HUES48 (cell line): ENCODE results near the gene CFTR.
"Not testable (repeated sequence)": the region's sequence is repeated elsewhere in the genome, so short reads cannot be mapped to it uniquely, and the experiment has no call there.

Experiments used
- H3K27ac ChIP-seq: one replicate; pipeline ENCODE4 v1.7.0; 2013; ENCODE audit warnings: low read depth, low read length, inconsistent platforms
- H3K27me3 ChIP-seq: 2 replicates; pipeline ENCODE4 v1.6.1; 2013; ENCODE audit warnings: mild to moderate bottlenecking, low read length; ENCODE audit not compliant: control insufficient read depth, insufficient read depth
- H3K36me3 ChIP-seq: 2 replicates; pipeline ENCODE4 v1.6.1; 2013; ENCODE audit warnings: low read length; ENCODE audit not compliant: control insufficient read depth, insufficient read depth
- H3K4me1 ChIP-seq: 2 replicates; pipeline ENCODE4 v1.6.1; 2013; ENCODE audit warnings: mild to moderate bottlenecking, low read length; ENCODE audit not compliant: control insufficient read depth, insufficient read depth
- H3K4me3 ChIP-seq: 2 replicates; pipeline ENCODE4 v1.5.1; 2013; ENCODE audit warnings: mild to moderate bottlenecking, low read depth, low read length
- H3K9ac ChIP-seq: 2 replicates; pipeline ENCODE4 v1.6.1; 2013; ENCODE audit warnings: mild to moderate bottlenecking, low read depth, low read length, moderate library complexity
- H3K9me3 ChIP-seq: 2 replicates; pipeline ENCODE4 v1.6.1; 2013; ENCODE audit warnings: low read length; ENCODE audit not compliant: control insufficient read depth, insufficient read depth

CFTR gene

GRCh38 chr7:117495308-117495707, 15.5 kb downstream of the CFTR start:
- H3K27ac ChIP-seq: no peak overlapping the region
- no peaks in the 10 kb centered on the region for H3K36me3 ChIP-seq

DNA sequence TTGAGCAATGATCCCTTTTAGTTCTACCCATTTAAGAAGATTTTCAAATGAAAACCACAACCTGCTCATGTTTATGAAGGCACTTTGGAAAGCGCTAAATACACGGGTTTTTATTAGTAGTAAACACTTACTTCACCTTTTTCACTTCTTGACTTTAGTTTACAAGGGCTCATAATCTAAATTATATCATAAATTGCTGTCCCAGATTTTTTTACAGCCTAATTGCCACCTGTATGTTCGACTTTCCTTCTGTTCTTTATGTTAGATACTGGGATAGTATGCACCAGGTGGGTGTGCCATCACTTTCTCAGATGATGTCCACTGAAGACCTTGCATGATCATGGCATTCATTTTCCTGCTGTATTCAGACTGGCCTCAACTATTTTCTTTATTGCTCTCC, 22.5 kb downstream of the CFTR start:
- Histone ChIP-seq H3K27me3 (no peaks in the 10 kb centered on the region), H3K4me3 (no peak overlapping the region), H3K4me1 (peaks cover 12% of the 10 kb centered on the region), H3K27ac (no peak overlapping the region), H3K36me3 (no peaks in the 10 kb centered on the region), H3K9ac (no peak overlapping the region), H3K9me3 (no peaks in the 10 kb centered on the region)

More at GRCh38 chr7:117495308-117495707, 15.5 kb downstream of the CFTR start:
- H3K9me3 ChIP-seq: no peaks in the 10 kb centered on the region
- no peak overlapping the region for H3K9ac ChIP-seq
- no peaks in the 10 kb centered on the region for H3K27me3 ChIP-seq
- H3K4me3 ChIP-seq: no peak overlapping the region
- no peaks in the 10 kb centered on the region for H3K4me1 ChIP-seq

DNA sequence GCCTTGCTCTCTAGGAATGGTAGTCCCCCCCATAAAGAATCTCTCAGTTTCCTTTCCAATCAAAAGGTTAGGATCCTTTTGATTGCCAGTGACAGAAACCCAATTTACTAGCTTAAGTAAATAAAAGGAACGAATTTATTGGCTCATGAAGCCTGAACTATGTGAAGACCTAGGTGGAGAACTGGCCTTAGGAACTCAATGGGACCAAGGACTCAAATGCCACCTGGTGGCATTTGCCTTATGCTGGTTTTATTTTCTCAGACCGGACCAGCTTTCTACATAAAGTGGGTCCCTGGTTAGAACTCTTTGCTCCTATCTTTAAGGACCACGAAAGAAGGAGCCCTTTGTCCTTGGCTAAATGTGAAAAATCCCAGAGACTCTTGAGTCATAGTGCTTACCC, 25.4 kb downstream of the CFTR start:
- no peak overlapping the region for H3K9ac ChIP-seq
- H3K9me3 ChIP-seq: no peaks in the 10 kb centered on the region
- H3K4me1 ChIP-seq: peaks cover 12% of the 10 kb centered on the region
- no peaks in the 10 kb centered on the region for H3K27me3 ChIP-seq
- H3K27ac ChIP-seq: no peak overlapping the region
- H3K36me3 ChIP-seq: no peaks in the 10 kb centered on the region
- H3K4me3 ChIP-seq: no peak overlapping the region

DNA sequence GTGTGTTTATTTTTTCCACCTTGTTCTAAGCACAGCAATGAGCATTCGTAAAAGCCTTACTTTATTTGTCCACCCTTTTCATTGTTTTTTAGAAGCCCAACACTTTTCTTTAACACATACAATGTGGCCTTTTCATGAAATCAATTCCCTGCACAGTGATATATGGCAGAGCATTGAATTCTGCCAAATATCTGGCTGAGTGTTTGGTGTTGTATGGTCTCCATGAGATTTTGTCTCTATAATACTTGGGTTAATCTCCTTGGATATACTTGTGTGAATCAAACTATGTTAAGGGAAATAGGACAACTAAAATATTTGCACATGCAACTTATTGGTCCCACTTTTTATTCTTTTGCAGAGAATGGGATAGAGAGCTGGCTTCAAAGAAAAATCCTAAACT, 28.9 kb downstream of the CFTR start:
- no peaks in the 10 kb centered on the region for H3K36me3 ChIP-seq
- peaks cover 12% of the 10 kb centered on the region for H3K4me1 ChIP-seq
- H3K27ac ChIP-seq: no peak overlapping the region
- H3K9ac ChIP-seq: no peak overlapping the region
- no peak overlapping the region for H3K4me3 ChIP-seq
- no peaks in the 10 kb centered on the region for H3K27me3 ChIP-seq
- H3K9me3 ChIP-seq: no peaks in the 10 kb centered on the region

DNA sequence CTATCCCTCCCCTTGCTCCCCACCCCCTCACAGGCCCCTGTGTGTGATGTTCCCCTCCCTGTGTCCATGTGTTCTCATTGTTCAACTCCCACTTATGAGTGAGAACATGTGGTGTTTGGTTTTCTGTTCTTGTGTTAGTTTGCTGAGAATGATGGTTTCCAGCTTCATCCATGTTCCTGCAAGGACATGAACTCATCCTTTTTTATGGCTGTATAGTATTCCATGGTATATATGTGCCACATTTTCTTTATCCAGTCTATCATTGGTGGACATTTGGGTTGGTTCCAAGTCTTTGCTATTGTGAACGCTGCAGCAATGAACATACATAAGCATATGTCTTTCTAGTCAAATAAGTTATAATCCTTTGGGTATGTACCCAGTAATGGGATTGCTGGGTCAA, 37.4 kb downstream of the CFTR start:
- not testable (repeated sequence) for H3K36me3 ChIP-seq, H3K9ac ChIP-seq

GRCh38 chr7:117530390-117530789, 50.6 kb downstream of the CFTR start:
- Histone ChIP-seq H3K36me3 (no peaks in the 10 kb centered on the region), H3K27me3 (no peaks in the 10 kb centered on the region), H3K9ac (no peak overlapping the region), H3K4me1 (0 out of 2 replicates have a peak, but pooled peaks cover 3% of the 10 kb centered on the region), H3K4me3 (no peak overlapping the region), H3K27ac (no peak overlapping the region), H3K9me3 (no peaks in the 10 kb centered on the region)

More for the DNA sequence above, 37.4 kb downstream of the CFTR start:
- not testable (repeated sequence) for H3K4me1 ChIP-seq, H3K27me3 ChIP-seq, H3K4me3 ChIP-seq, H3K27ac ChIP-seq, H3K9me3 ChIP-seq

DNA sequence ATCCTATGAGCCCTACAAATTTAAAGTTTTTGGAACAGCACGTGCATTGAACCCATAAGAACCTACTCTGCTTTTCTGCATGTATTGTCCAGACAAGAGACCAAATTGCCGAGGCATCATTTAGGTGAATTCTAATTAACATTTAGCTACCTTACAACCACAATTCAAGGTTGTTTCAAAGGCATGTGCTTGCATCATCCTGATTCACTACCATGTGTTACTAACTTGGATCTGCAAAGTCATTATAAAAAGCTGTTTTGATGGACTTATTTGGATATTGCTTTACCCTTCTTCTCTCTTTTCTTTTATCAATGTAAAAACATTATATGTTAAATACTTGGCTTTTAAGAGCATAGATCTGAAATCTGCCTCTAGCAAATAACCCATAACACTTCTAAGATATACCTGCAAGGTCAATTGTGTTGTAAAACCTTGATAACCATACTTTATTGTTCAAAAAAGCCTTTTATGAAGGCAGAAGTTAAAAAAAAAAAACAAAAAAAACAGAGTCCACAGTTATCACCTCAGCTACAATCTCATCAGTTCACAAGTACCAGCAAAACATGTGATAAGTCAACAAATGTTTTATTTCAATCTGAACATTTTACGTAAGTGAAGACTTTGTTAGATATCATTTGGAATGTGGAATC, 51.9 kb downstream of the CFTR start:
- H3K27me3 ChIP-seq: no peaks in the 10 kb centered on the region
- 0 out of 2 replicates have a peak, but pooled peaks cover 3% of the 10 kb centered on the region for H3K4me1 ChIP-seq
- H3K9me3 ChIP-seq: no peaks in the 10 kb centered on the region
- H3K4me3 ChIP-seq: no peak overlapping the region
- no peak overlapping the region for H3K27ac ChIP-seq
- H3K9ac ChIP-seq: no peak overlapping the region
- no peaks in the 10 kb centered on the region for H3K36me3 ChIP-seq

DNA sequence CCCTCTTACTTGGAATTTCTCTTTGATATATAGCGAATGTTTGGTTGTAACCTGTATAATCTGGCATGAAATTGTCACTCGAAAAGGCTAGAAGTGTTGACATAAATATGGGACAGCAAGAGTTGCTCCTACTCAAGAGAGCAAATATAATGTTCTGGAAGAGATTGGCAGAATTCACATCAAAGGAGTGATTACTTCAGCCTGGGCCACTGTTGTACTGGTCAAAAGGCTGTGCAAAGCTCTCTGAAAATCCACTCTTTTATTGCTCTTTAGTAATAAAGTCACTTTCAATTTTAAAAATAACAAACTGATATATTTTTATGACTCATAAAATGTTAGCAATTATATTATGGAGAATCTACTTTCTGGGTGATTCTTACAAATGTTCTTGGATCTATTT, 58.2 kb downstream of the CFTR start:
- Histone ChIP-seq H3K36me3 (no peaks in the 10 kb centered on the region), H3K4me1 (0 out of 2 replicates have a peak, but pooled peaks cover 4% of the 10 kb centered on the region), H3K9ac (no peak overlapping the region), H3K27ac (no peak overlapping the region), H3K9me3 (no peaks in the 10 kb centered on the region), H3K4me3 (no peak overlapping the region), H3K27me3 (no peaks in the 10 kb centered on the region)

DNA sequence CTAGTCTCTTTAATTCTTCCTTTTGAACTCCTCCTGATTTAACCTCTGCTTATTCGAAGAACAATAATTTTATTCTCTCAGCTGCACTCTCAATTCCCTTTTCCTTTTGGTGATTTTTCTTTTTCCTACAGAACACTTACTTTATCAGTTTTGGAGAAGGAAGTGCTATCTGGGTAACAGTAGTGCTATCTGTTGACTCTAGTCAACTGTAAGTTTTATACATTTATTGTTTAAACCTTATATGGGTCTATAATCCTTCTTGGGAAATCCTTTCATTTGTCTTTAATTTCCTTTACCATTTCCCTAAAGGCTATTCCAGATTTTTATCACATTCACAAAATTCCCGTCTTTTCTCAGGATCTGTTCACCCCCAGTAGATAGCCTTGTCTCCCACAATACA, 64.2 kb downstream of the CFTR start:
- no peak overlapping the region for H3K9ac ChIP-seq

GRCh38 chr7:117548035-117548434, 68.2 kb downstream of the CFTR start:
- Histone ChIP-seq H3K27me3 (no peaks in the 10 kb centered on the region), H3K9ac (no peak overlapping the region), H3K4me1 (0 out of 2 replicates have a peak, but pooled peaks cover 5% of the 10 kb centered on the region), H3K36me3 (no peaks in the 10 kb centered on the region), H3K27ac (no peak overlapping the region), H3K4me3 (no peak overlapping the region), H3K9me3 (no peaks in the 10 kb centered on the region)

More for the DNA sequence above, 64.2 kb downstream of the CFTR start:
- H3K27me3 ChIP-seq: no peaks in the 10 kb centered on the region
- H3K4me1 ChIP-seq: 0 out of 2 replicates have a peak, but pooled peaks cover 7% of the 10 kb centered on the region
- H3K27ac ChIP-seq: no peak overlapping the region
- H3K9me3 ChIP-seq: no peaks in the 10 kb centered on the region
- no peaks in the 10 kb centered on the region for H3K36me3 ChIP-seq
- no peak overlapping the region for H3K4me3 ChIP-seq

- Histone ChIP-seq H3K27ac (no peak overlapping the region), H3K4me1 (0 out of 2 replicates have a peak, but pooled peaks cover 5% of the 10 kb centered on the region), H3K27me3 (no peaks in the 10 kb centered on the region), H3K9ac (no peak overlapping the region), H3K9me3 (no peaks in the 10 kb centered on the region), H3K4me3 (no peak overlapping the region), H3K36me3 (no peaks in the 10 kb centered on the region)
These were observed 70.8 kb downstream of the CFTR start for GRCh38 chr7:117550625-117551024.
